CD4-positive, alpha-beta memory T cell (primary cell): ENCODE data around the gene HMGN4. TPM values are rescaled to one million over a fixed set of nuclear protein-coding genes. Genes with fewer than 3 reads are reported as not detected.

Experiments used
- CTCF ChIA-PET: fragments of 350-600 bp; sonication (Branson Sonifier 250); formaldehyde crosslinking; loops from one replicate; lab custom pipeline; 2021; ENCODE audit warnings: inconsistent platforms; ENCODE audit not compliant: partially characterized antibody; lab: Charles Lee
- POLR2A ChIA-PET: fragments of 350-600 bp; sonication (Branson Sonifier 250); formaldehyde crosslinking; loops from one replicate; lab custom pipeline; 2021; ENCODE audit not compliant: partially characterized antibody; lab: Charles Lee
- DNase-seq, 5 donors: peaks; one replicate each; pipeline versions ENCODE4 v3.0.0 to v3.0.0-alpha.2; 2020 to 2022; ENCODE audit warnings: mixed read lengths in 1 of 5
- H3K27ac ChIP-seq: one replicate; pipeline ENCODE4 v1.7.0; 2013; ENCODE audit warnings: low read depth, low read length
- H3K27me3 ChIP-seq: 2 replicates; pipeline ENCODE4 v1.7.0; 2013; ENCODE audit warnings: mild to moderate bottlenecking, low read length, moderate library complexity; ENCODE audit not compliant: insufficient read depth
- H3K36me3 ChIP-seq: 2 replicates; pipeline ENCODE4 v1.7.0; 2013; ENCODE audit warnings: mild to moderate bottlenecking, low read length, moderate library complexity; ENCODE audit not compliant: insufficient read depth
- H3K4me1 ChIP-seq: 2 replicates; pipeline ENCODE4 v1.7.0; 2013; ENCODE audit warnings: mild to moderate bottlenecking, low read length, moderate library complexity; ENCODE audit not compliant: insufficient read depth
- H3K4me3 ChIP-seq, 2 donors: one replicate each; pipeline ENCODE4 v1.7.0; 2013; ENCODE audit warnings: low read length in 2 of 2, mild to moderate bottlenecking in 1 of 2
- H3K9me3 ChIP-seq, 2 donors: one replicate each; pipeline ENCODE4 v1.7.0; 2013; ENCODE audit warnings: low read length in 2 of 2, control low read depth in 1 of 2; ENCODE audit not compliant: control insufficient read depth in 1 of 2
- H3K27ac Mint-ChIP-seq, 7 donors: one replicate each; pipeline ENCODE4 v1.8.0; 2020 to 2021; ENCODE audit warnings: mixed read lengths in 7 of 7, mild to moderate bottlenecking in 6 of 7, inconsistent platforms in 3 of 7, moderate library complexity in 3 of 7
- H3K27me3 Mint-ChIP-seq, 2 donors: one replicate each; pipeline ENCODE4 v1.8.0; 2020 to 2021; ENCODE audit warnings: mixed read lengths in 2 of 2
- H3K36me3 Mint-ChIP-seq, 2 donors: one replicate each; pipeline ENCODE4 v1.8.0; 2020 to 2021; ENCODE audit warnings: mixed read lengths in 2 of 2, inconsistent platforms in 1 of 2, mild to moderate bottlenecking in 1 of 2
- H3K4me1 Mint-ChIP-seq, 4 donors: one replicate each; pipeline ENCODE4 v1.8.0; 2020 to 2021; ENCODE audit warnings: mixed read lengths in 4 of 4, mild to moderate bottlenecking in 1 of 4
- H3K4me3 Mint-ChIP-seq, 8 donors: one replicate each; pipeline ENCODE4 v1.8.0; 2020 to 2021; ENCODE audit warnings: mixed read lengths in 8 of 8, mild to moderate bottlenecking in 7 of 8, moderate library complexity in 6 of 8, inconsistent platforms in 3 of 8
- H3K9me3 Mint-ChIP-seq, 8 donors: one replicate each; pipeline ENCODE4 v1.8.0; 2020 to 2021; ENCODE audit warnings: mixed read lengths in 8 of 8, mild to moderate bottlenecking in 5 of 8, inconsistent platforms in 3 of 8, moderate library complexity in 1 of 8
- intact Hi-C: fragments of 100-400 bp; cut with micrococcal nuclease; formaldehyde crosslinking; loops from one replicate; pipeline ENCODE4 v1.15.1; 2023
- polyA plus RNA-seq, 2 donors: library from polyadenylated mRNA; unstranded; fragments of 300-500 nt; fragmentation: Illumina TruSeq; gene quantifications; one replicate each; pipeline ENCODE4 v1.2.3, GENCODE V29; 2021
- total RNA-seq, 2 experiments: library from RNA; stranded (reverse); gene quantifications; one replicate each; pipeline ENCODE4 v1.2.3, GENCODE V29; 2021

Gene HMGN4
- total and polyA plus RNA-seq, 4 experiments from 2014 or later, result 102 to 305 (median 130) TPM

GRCh38 chr6:26553264-26553634, 15.1 kb downstream of the HMGN4 start:
- Mint-ChIP-seq H3K4me1 (peaks cover 11 to 28% (median 19%) of the 10 kb centered on the region in 4 donors), H3K27ac (no peak overlapping the region), H3K27me3 (peaks cover 0 to 2% of the 10 kb centered on the region in 2 donors), H3K9me3 (no peaks in the 10 kb centered on the region), H3K36me3 (peaks cover 0 to 5% of the 10 kb centered on the region in 2 donors), H3K4me3 (no peak overlapping the region)
- POLR2A ChIA-PET, result interaction anchor here (0.5 to 12.2 kb wide), 28 partner anchors 9 to 1271 kb away, joined by 3 to 181 read pairs (median 4); partner anchors contain the start of gene HMGN4
- intact Hi-C loops, result loop anchor here (1.0 to 5.0 kb wide), 5 partner anchors 16 to 151 kb away; partner anchors contain the start of gene BTN3A1
- Histone ChIP-seq H3K9me3 (no peaks in the 10 kb centered on the region), H3K4me1 (peaks cover 31% of the 10 kb centered on the region), H3K27me3 (no peaks in the 10 kb centered on the region), H3K36me3 (no peaks in the 10 kb centered on the region), H3K27ac (peak overlapping the region; percentile 31), H3K4me3 (peak overlapping the region; percentile 67 to 93)
- peak; percentile 77 to 81 (median 80) for DNase-seq
- CTCF ChIA-PET, result interaction anchor here (0.5 to 9.3 kb wide), 8 partner anchors 11 to 1220 kb away, joined by 3 to 50 read pairs (median 3); partner anchors contain the start of gene HMGN4

DNA sequence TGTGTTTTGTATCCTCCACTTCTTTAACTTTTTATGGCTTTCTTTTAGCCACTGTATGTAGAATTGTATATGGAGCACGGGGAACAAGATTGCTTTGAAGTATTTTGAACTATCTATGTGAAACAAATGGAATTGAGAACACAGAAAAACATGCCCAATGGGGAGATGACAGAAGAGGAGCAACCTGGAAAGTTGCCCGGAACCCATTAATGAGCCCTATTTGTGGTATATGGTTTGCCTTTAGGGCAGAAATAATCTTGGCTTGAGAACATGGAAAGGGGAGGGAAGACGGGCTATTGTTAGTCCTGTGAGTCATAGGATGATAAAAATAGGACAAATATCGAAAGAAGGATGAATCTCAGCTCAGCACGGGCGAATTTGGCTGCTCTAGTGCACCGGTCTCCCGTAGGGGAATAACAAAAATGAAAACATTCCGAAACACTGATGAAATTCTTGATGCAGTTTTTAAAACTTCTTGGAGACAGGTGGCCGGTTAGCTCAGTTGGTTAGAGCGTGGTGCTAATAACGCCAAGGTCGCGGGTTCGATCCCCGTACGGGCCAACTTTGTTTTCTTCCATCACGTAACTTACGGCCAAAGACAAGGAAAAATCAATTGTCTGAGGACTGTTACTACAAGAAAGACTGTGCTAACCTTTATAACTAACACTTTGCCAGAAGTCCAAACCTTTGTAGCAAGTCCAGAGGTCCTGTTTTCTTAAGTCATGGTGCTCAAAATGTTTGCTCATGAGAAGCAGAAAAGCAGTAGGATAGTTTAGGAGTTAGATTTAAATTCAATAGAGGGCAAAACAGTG, 15.7 kb downstream of the HMGN4 start:
- Mint-ChIP-seq H3K9me3 (no peaks in the 10 kb centered on the region), H3K36me3 (peaks cover 0 to 5% of the 10 kb centered on the region in 2 donors), H3K4me1 (peaks cover 11 to 28% (median 19%) of the 10 kb centered on the region in 4 donors), H3K27ac (no peak overlapping the region), H3K27me3 (peaks cover 0 to 2% of the 10 kb centered on the region in 2 donors), H3K4me3 (no peak overlapping the region)
- peak overlapping the region; percentile 31 for H3K27ac ChIP-seq
- peaks cover 31% of the 10 kb centered on the region for H3K4me1 ChIP-seq
- ChIA-PET POLR2A (interaction anchor here (0.5 to 12.2 kb wide), 36 partner anchors 9 to 1271 kb away, joined by 3 to 181 read pairs (median 4); partner anchors contain the start of genes BTN2A2 and HMGN4), CTCF (interaction anchor here (0.7 to 9.3 kb wide), 8 partner anchors 13 to 1219 kb away, joined by 3 to 50 read pairs (median 4); partner anchors contain the start of gene HMGN4)
- no peaks in the 10 kb centered on the region for H3K27me3 ChIP-seq
- peak overlapping the region; percentile 67 to 93 for H3K4me3 ChIP-seq
- H3K36me3 ChIP-seq, result no peaks in the 10 kb centered on the region
- peak; percentile 83 to 88 (median 86) for DNase-seq
- intact Hi-C loops, result loop anchor here (1.0 to 5.0 kb wide), 7 partner anchors 14 to 189 kb away; partner anchors contain the start of genes BTN3A1 and BTN3A2
- H3K9me3 ChIP-seq, result no peaks in the 10 kb centered on the region

GRCh38 chr6:26554447-26554696, 16.2 kb downstream of the HMGN4 start:
- Histone ChIP-seq H3K4me3 (peak overlapping the region; percentile 67 to 93), H3K27me3 (no peaks in the 10 kb centered on the region), H3K27ac (peak overlapping the region; percentile 27), H3K4me1 (peaks cover 31% of the 10 kb centered on the region), H3K36me3 (no peaks in the 10 kb centered on the region), H3K9me3 (no peaks in the 10 kb centered on the region)
- no peak overlapping the region for H3K4me3 Mint-ChIP-seq
- peaks cover 11 to 28% (median 19%) of the 10 kb centered on the region in 4 donors for H3K4me1 Mint-ChIP-seq
- ChIA-PET CTCF (interaction anchor here (0.7 to 9.3 kb wide), 8 partner anchors 13 to 366 kb away, joined by 3 to 50 read pairs (median 4); partner anchors contain the start of gene HMGN4), POLR2A (interaction anchor here (0.7 to 12.2 kb wide), 30 partner anchors 10 to 578 kb away, joined by 3 to 181 read pairs (median 4); partner anchors contain the start of genes BTN2A2 and HMGN4)
- peaks cover 0 to 2% of the 10 kb centered on the region in 2 donors for H3K27me3 Mint-ChIP-seq
- no peaks in the 10 kb centered on the region for H3K9me3 Mint-ChIP-seq
- peaks cover 0 to 5% of the 10 kb centered on the region in 2 donors for H3K36me3 Mint-ChIP-seq
- DNase-seq, result no peak
- peak overlapping the region in 1 of 7 donors; percentile 95 for H3K27ac Mint-ChIP-seq
- intact Hi-C loops, result loop anchor here (1.0 to 5.0 kb wide), 4 partner anchors 14 to 189 kb away; partner anchors contain the start of genes BTN3A1 and BTN3A2

GRCh38 chr6:26554697-26555504, 16.7 kb downstream of the HMGN4 start:
- Mint-ChIP-seq H3K36me3 (peaks cover 0 to 5% of the 10 kb centered on the region in 2 donors), H3K9me3 (no peaks in the 10 kb centered on the region), H3K4me1 (peaks cover 11 to 25% (median 19%) of the 10 kb centered on the region in 4 donors), H3K27ac (peak overlapping the region in 4 of 7 donors; percentile 23 to 95 (median 54)), H3K4me3 (peak overlapping the region in 4 of 8 donors; percentile 4 to 69 (median 64)), H3K27me3 (peaks cover 0 to 2% of the 10 kb centered on the region in 2 donors)
- POLR2A ChIA-PET, result interaction anchor here (0.8 to 12.2 kb wide), 20 partner anchors 9 to 577 kb away, joined by 3 to 181 read pairs (median 4); partner anchors contain the start of genes BTN2A2 and HMGN4
- Histone ChIP-seq H3K36me3 (no peaks in the 10 kb centered on the region), H3K9me3 (no peaks in the 10 kb centered on the region), H3K27ac (peak overlapping the region; percentile 27), H3K4me3 (peak overlapping the region; percentile 67 to 93), H3K27me3 (no peaks in the 10 kb centered on the region), H3K4me1 (peaks cover 27% of the 10 kb centered on the region)
- DNase-seq, result peak; percentile 65 to 82 (median 74)
- CTCF ChIA-PET, result interaction anchor here (0.6 to 9.3 kb wide), 9 partner anchors 14 to 367 kb away, joined by 3 to 50 read pairs (median 4); partner anchors contain the start of gene HMGN4
- intact Hi-C loops, result loop anchor here (1.0 to 5.0 kb wide), 4 partner anchors 13 to 190 kb away; partner anchors contain the start of genes BTN3A1 and BTN3A2

DNA sequence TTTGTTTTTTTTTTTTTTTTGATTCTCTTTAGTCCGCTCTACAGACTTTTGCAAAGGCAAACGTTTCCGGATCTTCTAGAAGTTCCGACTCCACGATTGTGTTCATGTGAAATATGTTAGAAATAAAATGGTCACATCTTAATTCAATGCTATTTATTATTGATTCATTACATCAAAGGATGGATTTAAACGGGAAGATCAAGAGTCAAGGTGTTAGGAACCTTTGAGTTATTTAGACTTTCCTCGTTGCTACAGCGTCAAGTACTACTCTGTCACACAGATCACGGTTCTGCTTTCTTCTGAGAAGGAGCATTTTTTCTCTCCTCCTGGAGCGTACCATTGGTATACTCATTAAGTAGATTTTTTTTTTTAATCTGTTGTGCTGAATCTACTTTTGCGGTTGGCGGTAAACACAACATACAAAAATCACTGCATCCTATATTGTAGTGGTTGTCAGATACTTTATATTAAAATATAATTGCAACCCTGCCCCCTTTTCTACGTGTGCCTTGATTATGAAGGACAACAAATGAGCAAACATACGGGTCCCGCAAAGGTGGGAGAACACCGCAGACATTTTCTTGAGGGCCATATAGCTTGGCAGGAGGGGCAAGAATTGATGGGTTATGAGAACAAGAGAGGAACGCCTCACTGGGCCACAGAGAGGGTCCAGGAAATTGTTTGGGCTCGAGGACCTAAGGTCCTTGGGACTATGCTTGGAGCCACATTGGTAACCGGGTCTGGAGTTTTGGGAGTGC, 17.5 kb downstream of the HMGN4 start:
- Histone ChIP-seq H3K36me3 (no peaks in the 10 kb centered on the region), H3K4me1 (peaks cover 21% of the 10 kb centered on the region), H3K9me3 (no peaks in the 10 kb centered on the region), H3K4me3 (no peak overlapping the region), H3K27ac (no peak overlapping the region), H3K27me3 (no peaks in the 10 kb centered on the region)
- H3K4me1 Mint-ChIP-seq, result peaks cover 6 to 18% (median 13%) of the 10 kb centered on the region in 4 donors
- no peaks in the 10 kb centered on the region for H3K9me3 Mint-ChIP-seq
- intact Hi-C loops, result no loop called here
- peak overlapping the region in 6 of 8 donors; percentile 3 to 69 (median 36) for H3K4me3 Mint-ChIP-seq
- peak overlapping the region in 5 of 7 donors; percentile 23 to 83 (median 73) for H3K27ac Mint-ChIP-seq
- ChIA-PET CTCF (interaction anchor here (0.6 to 9.3 kb wide), 10 partner anchors 9 to 227 kb away, joined by 3 to 50 read pairs (median 4); partner anchors contain the start of gene HMGN4), POLR2A (interaction anchor here (0.5 to 12.2 kb wide), 16 partner anchors 13 to 577 kb away, joined by 3 to 181 read pairs (median 6); partner anchors contain the start of gene HMGN4)
- H3K36me3 Mint-ChIP-seq, result peaks cover 0 to 5% of the 10 kb centered on the region in 2 donors
- H3K27me3 Mint-ChIP-seq, result peaks cover 0 to 2% of the 10 kb centered on the region in 2 donors
- no peak for DNase-seq
